ENCODE measurements around the gene GOSR1. TPM values are rescaled to one million over a fixed set of nuclear protein-coding genes. Genes with fewer than 3 reads are reported as not detected.

Gene GOSR1
- total RNA-seq, 1 experiment from 2014 or later, result 43.7 TPM

GRCh38 chr17:30505868-30506417 lies 28.7 kb downstream of the GOSR1 start:
- intact Hi-C loops (cut with micrococcal nuclease; ENCODE audit: unreplicated experiment), result no loop called here
- H3K79me2 ChIP-seq (ENCODE audit: low read depth), result no peaks in the 10 kb centered on the region
- ChIA-PET POLR2A (ENCODE audit: unreplicated experiment) (no interaction called here), CTCF (no interaction called here)
- DNase-seq, result no peak
- no peaks in the 10 kb centered on the region for H3F3A ChIP-seq (ENCODE audit: insufficient read depth, low read depth)
- H3K4me3 ChIP-seq, result no peak overlapping the region
- no TSS peak for BruUV-seq (replicated peaks)
- no peaks in the 10 kb centered on the region for H3K9me3 ChIP-seq (ENCODE audit: insufficient read depth, low read depth)
- H3K36me3 ChIP-seq (ENCODE audit: low read depth), result peaks cover 26% of the 10 kb centered on the region
- 0 out of 2 replicates have a peak, but pooled peaks cover 3% of the 10 kb centered on the region for H4K20me1 ChIP-seq (ENCODE audit: insufficient read depth)
- H3K9me2 ChIP-seq (ENCODE audit: insufficient read depth), result no peaks in the 10 kb centered on the region
- no peak overlapping the region for H3K27ac ChIP-seq
- H3K4me1 ChIP-seq (replicated peaks; ENCODE audit: insufficient read depth), result no peaks in the 10 kb centered on the region
- no peaks in the 10 kb centered on the region for H3K27me3 ChIP-seq (ENCODE audit: insufficient read depth, low read depth)
- H2AFZ ChIP-seq, result no peak overlapping the region
- no peak overlapping the region for H3K4me2 ChIP-seq
- TF ChIP-seq CTCF (conservative IDR thresholded peaks at IDR 0.05) (no peak), EZH2 (IDR thresholded peaks at IDR 0.05; ENCODE audit: low read depth) (no peak)

GRCh38 chr17:30506481-30506880 lies 29.3 kb downstream of the GOSR1 start:
- Histone ChIP-seq H3K4me3 (no peak overlapping the region), H4K20me1 (ENCODE audit: insufficient read depth) (0 out of 2 replicates have a peak, but pooled peaks cover 3% of the 10 kb centered on the region), H3K27ac (no peak overlapping the region), H3F3A (ENCODE audit: insufficient read depth, low read depth) (no peaks in the 10 kb centered on the region), H3K79me2 (ENCODE audit: low read depth) (no peaks in the 10 kb centered on the region), H3K9me2 (ENCODE audit: insufficient read depth) (no peaks in the 10 kb centered on the region), H3K36me3 (ENCODE audit: low read depth) (peaks cover 26% of the 10 kb centered on the region), H3K4me1 (replicated peaks; ENCODE audit: insufficient read depth) (no peaks in the 10 kb centered on the region), H2AFZ (no peak overlapping the region), H3K9me3 (ENCODE audit: insufficient read depth, low read depth) (no peaks in the 10 kb centered on the region), H3K4me2 (no peak overlapping the region), H3K27me3 (ENCODE audit: insufficient read depth, low read depth) (no peaks in the 10 kb centered on the region)
- DNase-seq, result no peak
- ChIA-PET CTCF (no interaction called here), POLR2A (ENCODE audit: unreplicated experiment) (interaction anchor here (0.7 kb wide), 1 partner anchor 228 kb away, joined by 3 read pairs; no protein-coding TSS in a partner anchor)
- BruUV-seq (replicated peaks), result no TSS peak
- intact Hi-C loops (cut with micrococcal nuclease; ENCODE audit: unreplicated experiment), result no loop called here
- TF ChIP-seq CTCF (conservative IDR thresholded peaks at IDR 0.05) (no peak), EZH2 (IDR thresholded peaks at IDR 0.05; ENCODE audit: low read depth) (no peak)

- H3K9me3 ChIP-seq (ENCODE audit: insufficient read depth, low read depth), result no peaks in the 10 kb centered on the region
- H3K4me3 ChIP-seq, result no peak overlapping the region
- POLR2A ChIA-PET (ENCODE audit: unreplicated experiment), result no interaction called here
- H4K20me1 ChIP-seq (ENCODE audit: insufficient read depth), result no peaks in the 10 kb centered on the region
- no peak overlapping the region for H2AFZ ChIP-seq
- TF ChIP-seq CTCF (conservative IDR thresholded peaks at IDR 0.05), result no peak
- TF ChIP-seq EZH2 (IDR thresholded peaks at IDR 0.05; ENCODE audit: low read depth), result no peak
- DNase-seq, result no peak
- CTCF ChIA-PET, result no interaction called here
- intact Hi-C loops (cut with micrococcal nuclease; ENCODE audit: unreplicated experiment), result no loop called here
- no peak overlapping the region for H3K27ac ChIP-seq
- H3K4me1 ChIP-seq (replicated peaks; ENCODE audit: insufficient read depth), result no peaks in the 10 kb centered on the region
- H3F3A ChIP-seq (ENCODE audit: insufficient read depth, low read depth), result peaks cover 3% of the 10 kb centered on the region; the same call in 1 of the 2 replicates
- peaks cover 9% of the 10 kb centered on the region for H3K36me3 ChIP-seq (ENCODE audit: low read depth)
- H3K9me2 ChIP-seq (ENCODE audit: insufficient read depth), result no peaks in the 10 kb centered on the region
- H3K27me3 ChIP-seq (ENCODE audit: insufficient read depth, low read depth), result no peaks in the 10 kb centered on the region
- no peak overlapping the region for H3K4me2 ChIP-seq
- H3K79me2 ChIP-seq (ENCODE audit: low read depth), result no peaks in the 10 kb centered on the region
- no TSS peak for BruUV-seq (replicated peaks)
Observed at GRCh38 chr17:30513346-30513745, 36.1 kb downstream of the GOSR1 start.
